ENCODE results near the gene TRPM3. TPM values are rescaled to one million over a fixed set of nuclear protein-coding genes. Genes with fewer than 3 reads are reported as not detected.

Gene TRPM3
- total RNA-seq, 1 experiment from 2014 or later = 0.09 TPM

- peak; percentile 86 for DNase-seq (ENCODE audit: low spot score)
Observed at GRCh38 chr9:70609542-70610286, 511.7 kb downstream of the TRPM3 start.

DNA sequence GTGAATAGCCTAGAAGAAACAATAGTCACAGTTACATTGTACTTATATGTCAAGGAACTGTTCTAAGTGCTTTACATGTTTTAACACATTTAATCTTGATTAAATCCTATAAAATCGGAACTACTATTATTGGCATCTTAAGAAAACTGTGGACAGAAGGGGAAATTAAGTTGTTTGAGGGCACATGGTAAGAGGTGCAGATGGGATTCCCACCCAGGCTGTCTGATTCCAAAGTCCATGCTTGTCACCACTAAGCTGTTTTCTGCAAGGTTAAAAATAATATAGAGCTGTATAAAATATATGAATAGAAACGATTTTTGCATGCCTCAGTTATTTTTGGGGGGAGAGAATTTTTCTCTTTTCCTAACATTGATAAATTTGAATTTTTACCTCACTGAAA is 512.4 kb downstream of the TRPM3 start:
- DNase-seq (ENCODE audit: low spot score) = no peak

DNA sequence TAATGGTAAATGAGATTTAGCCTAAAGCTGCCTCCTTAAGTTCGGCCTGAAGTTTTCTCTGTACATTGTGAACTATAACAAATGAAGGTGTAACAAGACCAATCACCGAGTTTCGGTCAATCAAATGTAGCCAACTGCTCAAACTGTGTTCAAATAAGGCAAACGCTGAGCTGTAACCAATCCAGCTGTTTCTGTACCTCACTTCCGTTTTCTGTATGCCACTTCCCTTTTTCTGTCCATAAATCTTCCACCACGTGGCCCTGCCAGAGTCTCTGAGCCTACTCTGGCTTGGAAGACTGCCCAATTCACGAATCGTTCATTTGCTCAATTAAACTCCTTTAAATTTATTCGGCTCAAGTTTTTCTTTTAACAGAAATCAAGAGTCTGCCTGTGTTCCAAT is 513.5 kb downstream of the TRPM3 start:
- DNase-seq (ENCODE audit: low spot score) = no peak

DNA sequence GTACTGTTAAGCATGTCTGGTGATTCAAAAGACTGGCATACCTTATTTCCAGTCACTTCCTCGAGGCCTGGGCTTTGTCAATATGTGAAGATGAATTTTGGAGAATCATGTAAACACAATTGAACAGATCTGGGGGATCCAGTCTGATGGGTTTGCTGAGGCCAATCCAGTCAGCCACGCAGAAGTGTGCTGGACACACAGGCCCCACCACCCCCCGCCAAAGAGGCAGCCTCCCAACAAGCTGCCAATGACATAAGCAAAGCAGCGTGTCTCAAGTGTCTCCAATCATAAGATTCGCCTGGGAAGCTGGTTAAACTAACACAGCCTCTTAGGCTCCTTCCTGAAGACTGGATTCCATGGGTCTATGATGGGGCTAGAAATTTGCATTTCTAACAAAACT is 514.1 kb downstream of the TRPM3 start:
- no peak for DNase-seq (ENCODE audit: low spot score)

DNA sequence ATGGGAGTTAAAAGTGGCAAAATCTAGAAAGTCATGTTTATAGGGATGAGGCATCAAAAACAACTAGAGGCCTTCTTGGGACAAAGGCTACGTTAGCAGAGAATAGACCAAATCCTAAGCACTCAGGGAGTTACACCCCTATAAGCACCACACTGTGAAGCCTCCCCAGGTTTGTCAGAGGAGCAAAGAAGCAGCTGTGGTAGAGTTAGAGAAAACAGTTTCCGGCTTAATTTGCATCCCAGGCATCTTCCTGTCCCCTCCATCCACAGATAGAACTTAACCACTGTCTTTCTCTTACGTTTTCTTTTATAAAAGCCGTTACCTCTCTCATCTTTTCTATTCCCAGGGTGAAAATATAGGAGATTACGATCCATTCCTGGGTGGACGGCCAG is 518.4 kb downstream of the TRPM3 start:
- DNase-seq (ENCODE audit: low spot score) = no peak

DNA sequence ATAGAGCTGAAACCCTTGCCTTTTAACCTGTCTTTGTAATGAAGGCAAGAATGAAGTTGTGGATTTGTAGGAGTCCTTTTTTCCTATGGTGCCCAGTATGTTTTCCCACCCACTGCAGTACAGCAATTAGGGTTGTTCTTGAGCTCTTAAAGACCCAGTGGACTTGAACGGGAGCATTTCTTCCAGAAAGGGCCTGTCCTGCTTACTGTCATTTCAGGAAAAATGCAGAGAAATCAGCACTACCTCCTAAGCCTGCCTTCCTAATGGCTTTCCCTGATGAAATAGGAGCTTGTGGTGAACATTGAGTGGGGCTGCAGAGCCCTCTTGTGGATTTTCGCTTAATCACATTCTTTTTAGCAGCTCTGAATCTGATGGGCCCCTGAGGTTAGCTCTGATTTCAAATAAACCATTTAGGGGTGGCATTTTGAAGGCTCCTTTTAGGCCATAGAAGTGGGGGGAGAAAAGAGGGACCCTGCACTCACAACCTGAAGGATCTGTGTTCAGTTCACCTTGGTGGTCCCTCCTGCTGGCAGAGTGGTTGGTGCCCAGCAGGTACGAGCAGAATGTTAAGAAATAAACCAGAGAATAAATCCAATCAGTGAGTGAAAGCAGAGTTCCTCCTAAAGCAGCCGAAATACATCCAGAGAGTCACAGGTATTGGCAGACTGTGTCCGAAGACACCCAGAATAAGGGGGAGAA is 519.0 kb downstream of the TRPM3 start:
- peak; percentile 77 for DNase-seq (ENCODE audit: low spot score)

- peak; percentile 85 for DNase-seq (ENCODE audit: low spot score)
Observed at GRCh38 chr9:70601000-70601951, 520.1 kb downstream of the TRPM3 start.

DNA sequence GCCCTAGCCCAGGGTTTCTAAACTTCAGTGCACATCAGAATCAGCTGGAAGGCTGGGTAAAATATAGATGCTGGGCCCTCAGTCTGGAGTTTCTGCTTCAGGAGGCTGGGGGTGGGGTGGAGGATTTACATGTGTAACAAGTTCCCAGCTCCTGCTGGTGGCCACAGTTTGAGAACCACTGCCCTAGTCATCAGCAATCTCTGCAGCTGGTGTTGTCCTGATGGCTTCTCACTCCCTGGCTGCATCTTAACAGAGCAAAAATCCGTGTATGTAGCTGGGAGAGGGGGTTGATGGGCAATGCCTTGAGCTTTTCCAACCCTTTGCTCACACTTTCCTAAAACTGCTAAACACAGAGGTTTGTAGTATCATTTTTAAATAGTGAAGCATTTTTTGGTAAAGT is 520.9 kb downstream of the TRPM3 start:
- peak; percentile 46 for DNase-seq (ENCODE audit: low spot score)

DNA sequence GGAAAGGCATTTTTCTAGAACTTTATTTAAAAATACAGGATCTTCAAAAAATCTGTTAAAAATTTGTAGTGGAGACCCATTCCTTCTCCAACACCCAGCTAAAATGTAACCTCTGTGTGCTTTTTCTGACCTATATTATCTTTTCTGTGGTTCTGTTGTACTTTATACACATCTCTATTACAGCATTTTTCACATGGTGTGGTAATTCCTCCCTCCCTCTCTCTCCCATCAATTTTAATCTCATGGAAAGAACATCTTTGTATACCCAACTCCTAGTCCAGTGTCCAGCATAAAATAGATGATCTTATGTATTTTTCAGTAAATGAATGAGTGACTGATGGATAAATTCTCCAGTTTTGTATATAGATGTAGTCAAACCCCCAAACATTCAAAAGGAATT is 523.5 kb downstream of the TRPM3 start:
- no peak for DNase-seq (ENCODE audit: low spot score)

- DNase-seq (ENCODE audit: low spot score) = no peak
Observed at GRCh38 chr9:70595211-70595610, 526.2 kb downstream of the TRPM3 start.

DNA sequence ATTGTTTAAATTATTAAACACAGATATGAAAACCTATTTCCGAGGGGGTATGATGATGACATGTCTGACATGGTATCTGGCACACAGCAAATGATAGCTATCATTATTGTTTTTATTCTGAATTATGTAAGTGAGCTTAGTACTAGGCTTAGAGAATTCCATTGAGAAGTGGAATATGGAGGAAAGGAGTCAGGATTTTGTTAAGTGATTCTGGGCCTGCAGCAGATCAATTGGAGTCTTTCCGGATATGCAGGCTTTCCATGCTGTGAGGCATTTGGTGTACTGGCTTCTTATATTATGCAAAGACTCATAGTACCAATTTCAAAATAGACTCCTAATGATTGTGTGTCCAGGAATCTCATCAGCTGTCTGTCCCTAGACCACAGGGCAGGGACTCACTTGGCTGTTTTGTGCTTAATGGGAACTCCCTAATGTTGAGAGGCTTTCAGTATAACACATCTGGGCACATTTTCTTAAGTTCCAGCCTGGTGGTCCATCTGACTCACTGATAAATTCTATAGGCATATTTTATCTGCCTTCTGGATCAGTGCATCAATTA is 527.0 kb downstream of the TRPM3 start:
- no peak for DNase-seq (ENCODE audit: low spot score)

DNA sequence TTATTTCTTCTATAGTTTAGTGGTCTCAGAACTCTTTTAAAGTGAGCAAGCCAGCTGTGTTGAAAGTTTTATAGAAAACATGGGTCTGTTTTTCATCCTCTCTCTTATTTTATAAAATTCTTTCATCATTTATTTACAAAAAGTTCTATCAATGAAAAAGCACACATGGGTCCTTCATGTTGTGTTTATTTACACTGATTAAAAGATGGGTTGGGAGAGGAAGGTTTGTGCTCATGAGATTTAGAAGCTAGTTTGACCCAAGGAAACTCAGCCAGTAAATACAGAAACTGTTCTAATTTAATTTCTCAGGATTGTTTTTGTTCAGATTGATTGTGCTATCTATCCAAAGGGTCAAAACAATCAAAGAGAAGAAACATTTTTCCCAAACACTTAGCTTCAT is 528.2 kb downstream of the TRPM3 start:
- no peak for DNase-seq (ENCODE audit: low spot score)

DNA sequence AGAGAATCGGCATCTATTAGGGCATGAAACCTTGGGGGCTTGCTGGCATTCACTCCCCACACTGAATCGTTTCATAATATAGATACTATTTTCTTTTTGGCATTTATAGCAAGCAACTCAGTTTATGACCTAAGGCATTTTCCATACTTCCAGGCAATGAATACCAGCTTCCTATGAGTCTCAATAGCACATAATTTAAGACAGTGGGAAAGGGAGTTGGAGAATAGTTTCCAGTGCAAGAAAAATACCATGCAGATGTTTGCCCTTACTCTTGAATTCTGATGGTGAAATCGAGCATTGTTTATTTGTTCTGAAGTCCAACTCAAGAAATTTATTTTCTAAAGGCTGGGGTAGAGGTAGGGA is 531.1 kb downstream of the TRPM3 start:
- no peak for DNase-seq (ENCODE audit: low spot score)

GRCh38 chr9:70589571-70590314 is 531.7 kb downstream of the TRPM3 start:
- DNase-seq (ENCODE audit: low spot score) = peak; percentile 52

GRCh38 chr9:70588999-70589398 is 532.4 kb downstream of the TRPM3 start:
- no peak for DNase-seq (ENCODE audit: low spot score)

- no peak for DNase-seq (ENCODE audit: low spot score)
Observed at GRCh38 chr9:70588381-70588780, 533.0 kb downstream of the TRPM3 start.

DNA sequence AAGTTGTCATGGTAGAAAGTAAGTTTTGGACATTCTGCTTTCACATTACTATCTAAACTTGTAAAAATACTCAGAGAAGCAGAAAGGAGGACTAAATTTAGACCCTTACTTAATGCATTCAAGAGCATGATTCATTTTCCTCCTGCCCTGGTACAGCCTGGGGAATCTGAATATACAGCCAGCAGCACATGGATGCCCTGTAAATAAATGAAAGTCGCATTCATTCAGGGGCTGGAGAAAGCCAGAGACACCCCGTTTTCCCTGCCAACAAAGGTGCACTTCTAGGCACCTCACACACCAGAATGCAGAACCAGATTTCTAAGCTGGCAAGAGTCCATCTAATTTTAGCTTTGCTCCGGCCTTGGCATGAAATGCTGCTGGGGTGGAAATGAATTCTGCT is 534.2 kb downstream of the TRPM3 start:
- peak; percentile 35 for DNase-seq (ENCODE audit: low spot score)

DNA sequence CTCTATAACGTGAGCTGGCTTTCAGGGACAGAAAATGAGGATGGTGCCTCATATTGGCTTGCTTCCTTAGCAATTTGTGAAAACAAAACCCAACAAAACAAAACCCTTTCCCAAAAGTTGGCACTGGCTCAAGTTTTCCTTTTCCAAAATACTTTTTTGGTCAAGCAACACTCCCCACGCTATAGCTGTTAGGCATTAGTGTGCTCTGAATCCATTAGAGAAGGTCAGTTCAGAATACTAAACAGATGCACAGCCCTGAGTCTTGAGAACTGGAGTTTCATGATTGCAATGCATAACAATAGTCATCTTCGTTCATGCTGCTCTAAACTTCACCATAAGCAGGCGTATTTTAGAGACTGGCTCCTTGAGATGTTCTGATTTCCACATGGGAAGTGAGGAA is 534.9 kb downstream of the TRPM3 start:
- DNase-seq (ENCODE audit: low spot score) = no peak

- no peak for DNase-seq (ENCODE audit: low spot score)
Observed at GRCh38 chr9:70581955-70582350, 539.5 kb downstream of the TRPM3 start.

- DNase-seq (ENCODE audit: low spot score) = no peak
Observed at GRCh38 chr9:70581214-70581954, 540.0 kb downstream of the TRPM3 start.

Measured in A172 (cell line).